DND-41 (cell line): ENCODE data around the gene TCF19.

Experiments
- ATAC-seq: fragments of 200-7000 bp; cut with Tn5 transposase; 3 replicates; pipeline ENCODE4 v1.9.1; 2021; ENCODE audit warnings: low read depth; ENCODE audit not compliant: insufficient read depth
- DNase-seq: peaks from one replicate; pipeline ENCODE4 v3.0.0-alpha.2; 2020
- H2AFZ ChIP-seq: 2 replicates; pipeline ENCODE4 v1.6.0; 2012; ENCODE audit warnings: low read depth, low read length
- H3K27ac ChIP-seq: 2 replicates; pipeline ENCODE4 v1.5.1; 2012; ENCODE audit warnings: low read length, inconsistent platforms
- H3K27me3 ChIP-seq: fragments of 200-600 bp; sonication (generic); 2 replicates; pipeline ENCODE4 v1.6.0; 2012; ENCODE audit warnings: low read length, mild to moderate bottlenecking, inconsistent platforms; ENCODE audit not compliant: insufficient read depth, poor library complexity
- H3K36me3 ChIP-seq: 2 replicates; pipeline ENCODE4 v1.5.1; 2012; ENCODE audit warnings: low read length, inconsistent platforms; ENCODE audit not compliant: insufficient read depth
- H3K4me1 ChIP-seq: 2 replicates; pipeline ENCODE4 v1.5.1; 2012; ENCODE audit warnings: mild to moderate bottlenecking, low read length; ENCODE audit not compliant: insufficient read depth
- H3K4me2 ChIP-seq: 2 replicates; pipeline ENCODE4 v1.6.0; 2012; ENCODE audit warnings: mild to moderate bottlenecking, moderate library complexity, low read length, inconsistent platforms; ENCODE audit not compliant: insufficient read depth
- H3K4me3 ChIP-seq, 2 experiments: fragments of 200-600 bp in 1 of 2; shearing (Covaris generic) in 1 of 2; 2 replicates each; pipeline ENCODE4 v1.5.1; 2012 to 2016; ENCODE audit warnings: inconsistent platforms in 2 of 2, low read length in 2 of 2, mild to moderate bottlenecking in 2 of 2, low read depth in 1 of 2, moderate library complexity in 1 of 2
- H3K79me2 ChIP-seq: 2 replicates; pipeline ENCODE4 v1.6.0; 2012; ENCODE audit warnings: low read length, inconsistent platforms; ENCODE audit not compliant: insufficient read depth
- H3K9ac ChIP-seq: 2 replicates; pipeline ENCODE4 v1.6.0; 2012; ENCODE audit warnings: low read depth, mild to moderate bottlenecking, inconsistent platforms, low read length, moderate library complexity
- H3K9me3 ChIP-seq: 2 replicates; pipeline ENCODE4 v1.5.1; 2012; ENCODE audit warnings: low read length, moderate library complexity, mild to moderate bottlenecking, inconsistent platforms; ENCODE audit not compliant: insufficient read depth, severe bottlenecking
- H4K20me1 ChIP-seq: 2 replicates; pipeline ENCODE4 v1.6.0; 2012; ENCODE audit warnings: low read length; ENCODE audit not compliant: insufficient read depth
- EZH2 ChIP-seq: IDR thresholded peaks from 3 replicates; pipeline ENCODE4 v1.6.1; 2012; ENCODE audit warnings: borderline replicate concordance, low read depth, mild to moderate bottlenecking, moderate library complexity, low read length, inconsistent platforms; ENCODE audit not compliant: severe bottlenecking
- TF ChIP-seq, protein P1 (sequence below): IDR thresholded peaks from 2 replicates; pipeline ENCODE4 v1.5.1; 2012; ENCODE audit warnings: borderline replicate concordance, low read length, moderate library complexity, mild to moderate bottlenecking; ENCODE audit not compliant: poor library complexity, severe bottlenecking; ENCODE audit errors: extremely low read depth

TCF19 gene

DNA sequence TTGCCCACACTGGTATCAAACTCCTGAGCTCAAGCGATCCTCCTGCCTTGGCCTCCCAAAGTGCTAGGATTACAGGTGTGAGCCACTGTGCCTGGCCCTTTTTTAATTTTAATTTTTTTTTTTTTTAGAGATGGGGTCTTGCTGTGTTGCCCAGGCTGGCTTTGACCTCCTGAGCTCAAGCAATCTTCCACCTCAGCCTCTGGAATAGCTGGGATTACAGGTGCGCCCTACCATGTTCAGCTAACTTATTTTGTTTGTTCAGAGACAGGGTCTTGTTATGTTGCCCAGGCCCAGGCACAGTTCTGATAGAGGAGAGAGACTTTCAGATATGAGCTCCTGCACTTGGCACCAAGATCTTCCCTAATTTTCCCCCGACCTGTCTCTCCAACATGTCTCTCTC is 27.6 kb upstream of the TCF19 start:
- no peak overlapping the region for H3K27ac ChIP-seq
- no peaks in the 10 kb centered on the region for H3K9me3 ChIP-seq
- no peak overlapping the region for H3K4me2 ChIP-seq
- no peaks in the 10 kb centered on the region for H3K79me2 ChIP-seq
- no peak overlapping the region for H3K9ac ChIP-seq
- no peak overlapping the region for H3K4me3 ChIP-seq
- no peak overlapping the region for H2AFZ ChIP-seq
- DNase-seq (no peak), ATAC-seq (no peak)
- H3K4me1 ChIP-seq, result no peaks in the 10 kb centered on the region
- TF ChIP-seq, protein P1, sequence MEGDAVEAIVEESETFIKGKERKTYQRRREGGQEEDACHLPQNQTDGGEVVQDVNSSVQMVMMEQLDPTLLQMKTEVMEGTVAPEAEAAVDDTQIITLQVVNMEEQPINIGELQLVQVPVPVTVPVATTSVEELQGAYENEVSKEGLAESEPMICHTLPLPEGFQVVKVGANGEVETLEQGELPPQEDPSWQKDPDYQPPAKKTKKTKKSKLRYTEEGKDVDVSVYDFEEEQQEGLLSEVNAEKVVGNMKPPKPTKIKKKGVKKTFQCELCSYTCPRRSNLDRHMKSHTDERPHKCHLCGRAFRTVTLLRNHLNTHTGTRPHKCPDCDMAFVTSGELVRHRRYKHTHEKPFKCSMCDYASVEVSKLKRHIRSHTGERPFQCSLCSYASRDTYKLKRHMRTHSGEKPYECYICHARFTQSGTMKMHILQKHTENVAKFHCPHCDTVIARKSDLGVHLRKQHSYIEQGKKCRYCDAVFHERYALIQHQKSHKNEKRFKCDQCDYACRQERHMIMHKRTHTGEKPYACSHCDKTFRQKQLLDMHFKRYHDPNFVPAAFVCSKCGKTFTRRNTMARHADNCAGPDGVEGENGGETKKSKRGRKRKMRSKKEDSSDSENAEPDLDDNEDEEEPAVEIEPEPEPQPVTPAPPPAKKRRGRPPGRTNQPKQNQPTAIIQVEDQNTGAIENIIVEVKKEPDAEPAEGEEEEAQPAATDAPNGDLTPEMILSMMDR, result no peak
- no peak for TF ChIP-seq EZH2
- H4K20me1 ChIP-seq, result no peaks in the 10 kb centered on the region
- H3K36me3 ChIP-seq, result no peaks in the 10 kb centered on the region
- no peaks in the 10 kb centered on the region for H3K27me3 ChIP-seq

DNA sequence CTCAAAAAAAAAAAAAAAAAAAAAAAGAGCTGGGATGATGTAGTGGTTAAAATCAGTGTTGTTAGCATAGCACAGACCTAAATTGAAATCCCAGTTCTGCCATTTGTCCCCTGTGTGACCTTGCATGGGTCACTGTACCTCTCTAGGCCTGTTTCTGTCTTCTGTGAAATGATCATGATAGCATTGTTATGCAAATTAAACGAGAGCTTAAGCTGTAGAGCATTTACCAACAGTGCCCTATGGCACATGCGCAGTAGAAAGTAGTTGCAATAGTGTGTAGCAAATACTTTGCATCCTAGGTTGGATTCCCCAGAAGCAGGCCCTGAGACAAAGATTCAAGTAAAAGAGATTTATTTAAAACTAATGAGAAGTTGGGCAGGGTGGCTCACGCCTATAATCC is 26.8 kb upstream of the TCF19 start:
- H2AFZ ChIP-seq, result no peak overlapping the region
- DNase-seq (no peak), ATAC-seq (no peak)
- H3K9me3 ChIP-seq, result no peaks in the 10 kb centered on the region
- H3K27ac ChIP-seq, result no peak overlapping the region
- no peak overlapping the region for H3K4me3 ChIP-seq
- TF ChIP-seq, protein P1, result no peak
- no peak for TF ChIP-seq EZH2
- no peaks in the 10 kb centered on the region for H3K79me2 ChIP-seq
- H3K27me3 ChIP-seq, result no peaks in the 10 kb centered on the region
- H3K36me3 ChIP-seq, result no peaks in the 10 kb centered on the region
- H4K20me1 ChIP-seq, result no peaks in the 10 kb centered on the region
- H3K9ac ChIP-seq, result no peak overlapping the region
- no peak overlapping the region for H3K4me2 ChIP-seq
- no peaks in the 10 kb centered on the region for H3K4me1 ChIP-seq

GRCh38 chr6:31132806-31133205 is 25.6 kb upstream of the TCF19 start:
- no peak overlapping the region for H3K4me3 ChIP-seq
- H3K9ac ChIP-seq, result no peak overlapping the region
- H3K79me2 ChIP-seq, result no peaks in the 10 kb centered on the region
- TF ChIP-seq, protein P1, result no peak
- no peak for TF ChIP-seq EZH2
- H3K9me3 ChIP-seq, result no peaks in the 10 kb centered on the region
- peaks cover 4% of the 10 kb centered on the region for H3K4me1 ChIP-seq
- no peaks in the 10 kb centered on the region for H4K20me1 ChIP-seq
- no peak overlapping the region for H2AFZ ChIP-seq
- ATAC-seq (no peak), DNase-seq (no peak)
- H3K27ac ChIP-seq, result no peak overlapping the region
- no peak overlapping the region for H3K4me2 ChIP-seq
- H3K36me3 ChIP-seq, result no peaks in the 10 kb centered on the region
- H3K27me3 ChIP-seq, result no peaks in the 10 kb centered on the region

GRCh38 chr6:31135710-31136109 is 22.7 kb upstream of the TCF19 start:
- Histone ChIP-seq H3K9me3 (no peaks in the 10 kb centered on the region), H3K9ac (no peak overlapping the region), H3K4me1 (peaks cover 6% of the 10 kb centered on the region), H2AFZ (no peak overlapping the region), H4K20me1 (no peaks in the 10 kb centered on the region), H3K27ac (no peak overlapping the region), H3K4me2 (no peak overlapping the region), H3K36me3 (no peaks in the 10 kb centered on the region), H3K4me3 (no peak overlapping the region), H3K79me2 (no peaks in the 10 kb centered on the region), H3K27me3 (no peaks in the 10 kb centered on the region)
- no peak for ATAC-seq
- no peak for TF ChIP-seq EZH2
- TF ChIP-seq, protein P1, result no peak
- no peak for DNase-seq
